H9 (cell line): ENCODE measurements around the gene SPAG4. TPM values are rescaled to one million over a fixed set of nuclear protein-coding genes. Genes with fewer than 3 reads are reported as not detected.

Experiments used
- DNase-seq: peaks from one replicate; pipeline ENCODE4 v3.0.0-alpha.2; 2017
- H2AFZ ChIP-seq: one replicate; pipeline ENCODE4 v1.6.1; 2013; ENCODE audit warnings: mild to moderate bottlenecking, low read length, control low read depth, moderate library complexity
- H2AK5ac ChIP-seq: 2 replicates; pipeline ENCODE4 v1.6.1; 2013; ENCODE audit warnings: low read length, control low read depth, mixed read lengths; ENCODE audit not compliant: insufficient read length
- H2BK120ac ChIP-seq: one replicate; pipeline ENCODE4 v1.6.1; 2013; ENCODE audit warnings: low read depth, mild to moderate bottlenecking, low read length, control low read depth, inconsistent platforms; ENCODE audit not compliant: poor library complexity, severe bottlenecking
- H2BK12ac ChIP-seq: 2 replicates; pipeline ENCODE4 v1.6.1; 2013; ENCODE audit warnings: low read length, control low read depth, mixed read lengths, low read depth; ENCODE audit not compliant: insufficient read length
- H2BK15ac ChIP-seq: 2 replicates; pipeline ENCODE4 v1.6.1; 2013; ENCODE audit warnings: low read depth, low read length, control low read depth
- H2BK20ac ChIP-seq: one replicate; pipeline ENCODE4 v1.6.1; 2013; ENCODE audit warnings: low read depth, mild to moderate bottlenecking, low read length, control low read depth, inconsistent platforms; ENCODE audit not compliant: poor library complexity, severe bottlenecking
- H2BK5ac ChIP-seq: 2 replicates; pipeline ENCODE4 v1.6.1; 2013; ENCODE audit warnings: low read length, control low read depth, mixed read lengths; ENCODE audit not compliant: insufficient read length
- H3K14ac ChIP-seq: 2 replicates; pipeline ENCODE4 v1.6.1; 2013; ENCODE audit warnings: low read length, control low read depth; ENCODE audit not compliant: insufficient read depth
- H3K18ac ChIP-seq: 2 replicates; pipeline ENCODE4 v1.6.1; 2013; ENCODE audit warnings: low read depth, mild to moderate bottlenecking, mixed read lengths, low read length, control low read depth; ENCODE audit not compliant: insufficient read length
- H3K23ac ChIP-seq: 2 replicates; pipeline ENCODE4 v1.6.1; 2013; ENCODE audit warnings: low read length, control low read depth, mixed read lengths, low read depth; ENCODE audit not compliant: insufficient read length
- H3K23me2 ChIP-seq: 2 replicates; pipeline ENCODE4 v1.6.1; 2013; ENCODE audit warnings: low read depth, mild to moderate bottlenecking, mixed read lengths, low read length, control low read depth; ENCODE audit not compliant: insufficient read length, poor library complexity, severe bottlenecking
- H3K27ac ChIP-seq: 2 replicates; pipeline ENCODE4 v1.5.1; 2013; ENCODE audit warnings: low read length, control low read depth, mixed read lengths, low read depth; ENCODE audit not compliant: insufficient read length
- H3K27me3 ChIP-seq: 2 replicates; pipeline ENCODE4 v1.6.1; 2013; ENCODE audit warnings: low read length, control low read depth, inconsistent platforms; ENCODE audit not compliant: insufficient read depth
- H3K4ac ChIP-seq: 2 replicates; pipeline ENCODE4 v1.6.1; 2013; ENCODE audit warnings: low read depth, mild to moderate bottlenecking, control low read depth, inconsistent platforms, low read length, moderate library complexity
- H3K4me1 ChIP-seq: 2 replicates; pipeline ENCODE4 v1.6.1; 2013; ENCODE audit warnings: low read length, control low read depth, inconsistent platforms; ENCODE audit not compliant: insufficient read depth
- H3K4me2 ChIP-seq: 2 replicates; pipeline ENCODE4 v1.6.1; 2013; ENCODE audit warnings: low read length, control low read depth, mixed read lengths; ENCODE audit not compliant: insufficient read length, insufficient read depth
- H3K56ac ChIP-seq: 2 replicates; pipeline ENCODE4 v1.6.1; 2013; ENCODE audit warnings: low read depth, mild to moderate bottlenecking, mixed read lengths, low read length, control low read depth; ENCODE audit not compliant: insufficient read length
- H3K79me1 ChIP-seq: 2 replicates; pipeline ENCODE4 v1.6.1; 2013; ENCODE audit warnings: low read depth, mild to moderate bottlenecking, moderate library complexity, low read length, control low read depth, inconsistent platforms; ENCODE audit not compliant: insufficient read depth, poor library complexity, severe bottlenecking
- H3K79me2 ChIP-seq: 2 replicates; pipeline ENCODE4 v1.6.1; 2013; ENCODE audit warnings: low read length, control low read depth, inconsistent platforms; ENCODE audit not compliant: insufficient read depth
- H3K9ac ChIP-seq: 2 replicates; pipeline ENCODE4 v1.6.1; 2013; ENCODE audit warnings: low read length, control low read depth, mixed read lengths; ENCODE audit not compliant: insufficient read length; ENCODE audit errors: extremely low read depth
- H3K9me3 ChIP-seq: one replicate; pipeline ENCODE4 v1.6.1; 2013; ENCODE audit warnings: low read depth, low read length, inconsistent platforms; ENCODE audit not compliant: control insufficient read depth
- H3T11ph ChIP-seq: one replicate; pipeline ENCODE4 v1.6.1; 2013; ENCODE audit warnings: mild to moderate bottlenecking, low read length, control low read depth, inconsistent platforms
- H4K20me1 ChIP-seq: one replicate; pipeline ENCODE4 v1.6.1; 2013; ENCODE audit not compliant: control insufficient read depth, insufficient read length, insufficient read depth
- H4K5ac ChIP-seq: 2 replicates; pipeline ENCODE4 v1.6.1; 2013; ENCODE audit warnings: low read depth, mild to moderate bottlenecking, mixed read lengths, low read length, control low read depth; ENCODE audit not compliant: insufficient read length
- H4K8ac ChIP-seq: replicated peaks from 2 replicates; pipeline ENCODE4 v1.6.1; 2013; ENCODE audit warnings: low read length, control low read depth, mixed read lengths, low read depth; ENCODE audit not compliant: insufficient read length
- H4K91ac ChIP-seq: 2 replicates; pipeline ENCODE4 v1.6.1; 2013; ENCODE audit warnings: low read depth, mild to moderate bottlenecking, moderate library complexity, mixed read lengths, low read length, control low read depth; ENCODE audit not compliant: insufficient read length
- H3K27ac Mint-ChIP-seq, 3 experiments: 2 replicates in 2 of 3; 3 replicates in 1 of 3; pipeline ENCODE4 v1.8.0; 2020 to 2021; ENCODE audit warnings: mixed read lengths in 3 of 3, mild to moderate bottlenecking in 1 of 3, moderate library complexity in 1 of 3
- H3K27me3 Mint-ChIP-seq: 2 replicates; pipeline ENCODE4 v1.8.0; 2021; ENCODE audit warnings: low read depth, mild to moderate bottlenecking, moderate library complexity, mixed read lengths
- H3K36me3 Mint-ChIP-seq, 3 experiments: 2 replicates in 2 of 3; 3 replicates in 1 of 3; pipeline ENCODE4 v1.8.0; 2020 to 2021; ENCODE audit warnings: low read depth in 3 of 3, mixed read lengths in 3 of 3; ENCODE audit not compliant: insufficient read depth in 1 of 3
- H3K4me1 Mint-ChIP-seq, 2 experiments: 2 replicates each; pipeline ENCODE4 v1.8.0; 2020; ENCODE audit warnings: mixed read lengths in 2 of 2
- H3K4me3 Mint-ChIP-seq, 2 experiments: 2 replicates in 1 of 2; 3 replicates in 1 of 2; pipeline ENCODE4 v1.8.0; 2020 to 2021; ENCODE audit warnings: mild to moderate bottlenecking in 2 of 2, mixed read lengths in 2 of 2, moderate library complexity in 1 of 2
- H3K9me3 Mint-ChIP-seq, 2 experiments: 2 replicates in 1 of 2; 3 replicates in 1 of 2; pipeline ENCODE4 v1.8.0; 2020; ENCODE audit warnings: mild to moderate bottlenecking in 2 of 2, mixed read lengths in 2 of 2, moderate library complexity in 1 of 2
- CTCF ChIP-seq: fragments of 200-600 bp; sonication (generic); conservative IDR thresholded peaks from 3 replicates; pipeline ENCODE4 v1.8.0; 2021; ENCODE audit warnings: antibody characterized with exemption, mild to moderate bottlenecking
- total RNA-seq: library from RNA; stranded (reverse); gene quantifications from 2 replicates; pipeline ENCODE4 v1.2.1, GENCODE V29; 2021

SPAG4 gene
- total RNA-seq, 1 experiment from 2014 or later: 4.9 TPM

GRCh38 chr20:35571555-35571954 is 44.1 kb upstream of the SPAG4 start:
- Histone ChIP-seq H3K18ac (no peak overlapping the region), H3K4ac (no peak overlapping the region), H3K27ac (no peak overlapping the region), H3K27me3 (no peaks in the 10 kb centered on the region), H3K9me3 (no peaks in the 10 kb centered on the region), H3K4me2 (no peak overlapping the region), H3K56ac (no peak overlapping the region), H4K5ac (no peak overlapping the region), H2BK12ac (no peak overlapping the region), H3K4me1 (no peaks in the 10 kb centered on the region), H2AFZ (no peak overlapping the region), H2BK20ac (no peak overlapping the region), H3K79me1 (no peaks in the 10 kb centered on the region), H2BK15ac (no peak overlapping the region), H2AK5ac (no peak overlapping the region), H3K23me2 (no peaks in the 10 kb centered on the region), H2BK120ac (no peak overlapping the region), H4K20me1 (no peaks in the 10 kb centered on the region), H3T11ph (no peak overlapping the region), H2BK5ac (no peak overlapping the region), H4K8ac (no peak overlapping the region), H3K14ac (no peak overlapping the region), H3K79me2 (no peaks in the 10 kb centered on the region), H3K23ac (no peak overlapping the region), H3K9ac (no peak overlapping the region), H4K91ac (no peak overlapping the region)
- peaks cover 3% of the 10 kb centered on the region; the same call in 1 of the 2 replicates for H3K27me3 Mint-ChIP-seq
- peaks cover 0 to 10% (median 1%) of the 10 kb centered on the region in 3 experiments; a peak in 4 of 7 replicates for H3K36me3 Mint-ChIP-seq
- no peak overlapping the region for H3K27ac Mint-ChIP-seq
- no peak for DNase-seq
- TF ChIP-seq CTCF: no peak
- H3K9me3 Mint-ChIP-seq: peaks cover 6 to 8% of the 10 kb centered on the region in 2 experiments; a peak in 3 of 5 replicates
- peaks cover 0 to 4% of the 10 kb centered on the region in 2 experiments; a peak in 2 of 4 replicates for H3K4me1 Mint-ChIP-seq
- no peak overlapping the region for H3K4me3 Mint-ChIP-seq
